Adrenal gland (tissue), 12 donors: ENCODE data around the gene HOXC6. TPM values are rescaled to one million over a fixed set of nuclear protein-coding genes. Genes with fewer than 3 reads are reported as not detected.
A peak's percentile ranks its signal among the peaks of the same experiment; 100 is the strongest.

Source experiments
- DNase-seq, 7 donors: peaks; one replicate each; pipeline ENCODE4 v3.0.0-alpha.2; 2019 to 2020
- H3K27ac ChIP-seq, 5 donors: fragments of 200-600 bp; sonication (generic) in 4 of 5; 1 replicate in 3 of 5; 2 replicates in 2 of 5; pipeline versions ENCODE4 v1.5.1 to v1.8.0; 2016 to 2020; ENCODE audit warnings: mild to moderate bottlenecking in 1 of 5
- H3K27me3 ChIP-seq: fragments of 200-600 bp; 2 replicates; pipeline ENCODE4 v1.8.0; 2021
- H3K36me3 ChIP-seq, 2 donors: fragments of 200-600 bp; replicated peaks in 1 of 2; 1 replicate in 1 of 2; 2 replicates in 1 of 2; pipeline versions ENCODE4 v1.5.1 to v1.8.0; 2018 to 2022
- H3K4me1 ChIP-seq, 2 donors: fragments of 200-600 bp; replicated peaks in 1 of 2; 1 replicate in 1 of 2; 2 replicates in 1 of 2; pipeline versions ENCODE4 v1.5.1 to v1.8.0; 2018 to 2021
- H3K4me3 ChIP-seq, 4 donors: fragments of 200-600 bp; sonication (generic) in 3 of 4; one replicate each; pipeline ENCODE4 v1.5.1; 2016 to 2018
- H3K9me3 ChIP-seq, 3 donors: fragments of 200-600 bp; sonication (generic) in 1 of 3; replicated peaks in 1 of 3; 1 replicate in 2 of 3; 2 replicates in 1 of 3; pipeline versions ENCODE4 v1.5.1 to v1.8.0; 2016 to 2021
- POLR2A ChIP-seq, 2 donors: fragments of 450-650 bp; IDR thresholded peaks; one replicate each; pipeline ENCODE4 v1.6.1; 2017; ENCODE audit warnings: antibody characterized with exemption in 2 of 2, mild to moderate bottlenecking in 2 of 2, moderate library complexity in 1 of 2
- WGBS, 4 donors: extraction: QIAGEN DNeasy Blood & Tissue Kit in 2 of 4; methylation state at CpG; one replicate each; pipeline versions ENCODE4 v1.1.5 to v1.1.7; 2013 to 2017; 5-methylcytosine and 5-hydroxymethylcytosine counted together
- intact Hi-C, 2 donors: fragments of 100-400 bp; cut with DNase I; formaldehyde crosslinking; loops; one replicate each; pipeline versions ENCODE4 v1.14.1 to v1.15.0; 2022 to 2023
- polyA plus RNA-seq, 3 donors: library from polyadenylated mRNA; stranded (reverse); fragments of 200-250 nt in 2 of 3; fragments of 350-450 nt in 1 of 3; fragmentation: Illumina TruSeq in 1 of 3; extraction: RNeasy Lipid Tissue Mini Kit (QIAGEN cat#74804) in 1 of 3; gene quantifications; one replicate each; pipeline ENCODE4 v1.2.3, GENCODE V29; 2013 to 2014
- total RNA-seq, 9 donors: library from RNA; depleted of rRNA in 4 of 9; stranded (reverse); fragments of >200 nt in 4 of 9; fragments of 120-200 nt in 1 of 9; fragmentation: NEBNext Ultra II Directional in 1 of 9; extraction: Animal tissue kit (Norgen Biotek cat#: 25700) in 1 of 9; gene quantifications; one replicate each; pipeline versions ENCODE4 v1.1.0 to v1.2.4, GENCODE V29; 2013 to 2023
- TF ChIP-seq, protein P1 (sequence below), 6 experiments: fragments of 450-650 bp in 4 of 6; fragments of 200-600 bp in 2 of 6; sonication (generic) in 1 of 6; IDR thresholded peaks; 1 replicate in 5 of 6; 2 replicates in 1 of 6; pipeline versions ENCODE4 v1.5.1 to v1.8.0; 2016 to 2021; ENCODE audit warnings: antibody characterized with exemption in 6 of 6, mild to moderate bottlenecking in 2 of 6, moderate library complexity in 1 of 6
- donor health status: healthy with polysubstance abuse.
- donor health status: Bipolar disorder and iron deficiency.
- donor health status: DM: yes; HTN: yes; CAD: no.
- donor health status: DM: no; HTN: no; CAD: no.
- donor health status: DM: no; HTN: no; CAD: no.
- donor health status: DM: yes; HTN: yes; CAD: no.

The HOXC6 gene
- total and polyA plus RNA-seq, 12 donors: 1.5 to 23.1 (median 13.2) TPM

DNA sequence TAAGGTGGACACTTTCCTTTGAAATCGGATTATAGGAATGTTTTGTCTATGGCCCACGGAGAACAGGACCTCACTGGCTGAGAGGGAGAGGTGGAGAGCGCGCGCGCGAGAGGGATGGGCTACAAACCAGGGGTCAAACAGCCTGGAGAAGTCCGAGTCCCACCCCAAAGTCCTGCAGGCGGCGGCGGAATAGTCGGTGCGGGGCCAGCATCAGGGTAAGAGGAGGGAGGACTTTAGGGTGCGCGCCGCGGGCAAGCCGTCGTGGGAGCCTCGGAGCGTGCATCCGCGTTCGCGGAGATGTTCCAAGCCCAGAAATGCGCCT, 22.7 kb upstream of the HOXC6 start:
- 10 to 12% (median 11%) methylated on average over 12 to 26 of the region's 26 CpGs for WGBS, 4 donors
- peak overlapping the region in 1 of 4 donors; percentile 13 for H3K4me3 ChIP-seq
- H3K27ac ChIP-seq: peak overlapping the region in 3 of 5 donors; percentile 59 to 75 (median 71)
- H3K9me3 ChIP-seq: no peaks in the 10 kb centered on the region
- peaks cover 3% of the 10 kb centered on the region for H3K27me3 ChIP-seq
- DNase-seq: no peak
- TF ChIP-seq, protein P1, sequence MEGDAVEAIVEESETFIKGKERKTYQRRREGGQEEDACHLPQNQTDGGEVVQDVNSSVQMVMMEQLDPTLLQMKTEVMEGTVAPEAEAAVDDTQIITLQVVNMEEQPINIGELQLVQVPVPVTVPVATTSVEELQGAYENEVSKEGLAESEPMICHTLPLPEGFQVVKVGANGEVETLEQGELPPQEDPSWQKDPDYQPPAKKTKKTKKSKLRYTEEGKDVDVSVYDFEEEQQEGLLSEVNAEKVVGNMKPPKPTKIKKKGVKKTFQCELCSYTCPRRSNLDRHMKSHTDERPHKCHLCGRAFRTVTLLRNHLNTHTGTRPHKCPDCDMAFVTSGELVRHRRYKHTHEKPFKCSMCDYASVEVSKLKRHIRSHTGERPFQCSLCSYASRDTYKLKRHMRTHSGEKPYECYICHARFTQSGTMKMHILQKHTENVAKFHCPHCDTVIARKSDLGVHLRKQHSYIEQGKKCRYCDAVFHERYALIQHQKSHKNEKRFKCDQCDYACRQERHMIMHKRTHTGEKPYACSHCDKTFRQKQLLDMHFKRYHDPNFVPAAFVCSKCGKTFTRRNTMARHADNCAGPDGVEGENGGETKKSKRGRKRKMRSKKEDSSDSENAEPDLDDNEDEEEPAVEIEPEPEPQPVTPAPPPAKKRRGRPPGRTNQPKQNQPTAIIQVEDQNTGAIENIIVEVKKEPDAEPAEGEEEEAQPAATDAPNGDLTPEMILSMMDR (IDR thresholded peaks at IDR 0.05): no peak
- TF ChIP-seq POLR2A (IDR thresholded peaks at IDR 0.05): no peak
- H3K4me1 ChIP-seq: peaks cover 8 to 11% of the 10 kb centered on the region in 2 donors
- H3K36me3 ChIP-seq: no peaks in the 10 kb centered on the region
- intact Hi-C loops: loop anchor here in 1 of 2 donors (5.0 kb wide), 1 partner anchor 192 kb away; no protein-coding TSS in a partner anchor

- Histone ChIP-seq H3K4me3 (peak overlapping the region in 1 of 4 donors; percentile 20), H3K4me1 (peaks cover 3 to 8% of the 10 kb centered on the region in 2 donors), H3K36me3 (no peaks in the 10 kb centered on the region), H3K27ac (peak overlapping the region in 3 of 5 donors; percentile 59 to 87 (median 75)), H3K9me3 (no peaks in the 10 kb centered on the region), H3K27me3 (peaks cover 3% of the 10 kb centered on the region)
- no peak for TF ChIP-seq POLR2A (IDR thresholded peaks at IDR 0.05)
- TF ChIP-seq, protein P1 (IDR thresholded peaks at IDR 0.05): peak; percentile 86 to 97 (median 96)
- intact Hi-C loops: loop anchor here (2.0 to 5.0 kb wide), 2 partner anchors 191 to 195 kb away; no protein-coding TSS in a partner anchor
- DNase-seq: peak; percentile 72 to 96 (median 88)
- WGBS, 4 donors: 15 to 29% (median 18%) methylated on average over 27 to 39 of the region's 39 CpGs
Measured at GRCh38 chr12:54005853-54006558, 22.2 kb upstream of the HOXC6 start.

- 50 to 70% (median 55%) methylated on average over 20 to 22 of the region's 22 CpGs for WGBS, 4 donors
- H3K4me3 ChIP-seq: peak overlapping the region in 1 of 4 donors; percentile 20
- intact Hi-C loops: loop anchor here (2.0 to 5.0 kb wide), 2 partner anchors 191 to 194 kb away; no protein-coding TSS in a partner anchor
- H3K27ac ChIP-seq: peak overlapping the region in 3 of 5 donors; percentile 59 to 87 (median 75)
- H3K9me3 ChIP-seq: no peaks in the 10 kb centered on the region
- TF ChIP-seq, protein P1 (IDR thresholded peaks at IDR 0.05): no peak
- no peak for TF ChIP-seq POLR2A (IDR thresholded peaks at IDR 0.05)
- peaks cover 3% of the 10 kb centered on the region for H3K27me3 ChIP-seq
- DNase-seq: peak in 1 of 7 donors; percentile 33
- H3K4me1 ChIP-seq: peaks cover 3 to 8% of the 10 kb centered on the region in 2 donors
- H3K36me3 ChIP-seq: no peaks in the 10 kb centered on the region
Measured at GRCh38 chr12:54006559-54007220, 21.6 kb upstream of the HOXC6 start.

- peaks cover 3 to 8% of the 10 kb centered on the region in 2 donors for H3K4me1 ChIP-seq
- intact Hi-C loops: loop anchor here (2.0 to 5.0 kb wide), 2 partner anchors 190 to 193 kb away; no protein-coding TSS in a partner anchor
- H3K27ac ChIP-seq: peak overlapping the region in 1 of 5 donors; percentile 87
- H3K27me3 ChIP-seq: peaks cover 3% of the 10 kb centered on the region
- WGBS, 4 donors: 63 to 77% (median 68%) methylated on average over 2 of the region's 2 CpGs
- no peaks in the 10 kb centered on the region for H3K36me3 ChIP-seq
- TF ChIP-seq POLR2A (IDR thresholded peaks at IDR 0.05): no peak
- no peak for DNase-seq
- no peak overlapping the region for H3K4me3 ChIP-seq
- H3K9me3 ChIP-seq: no peaks in the 10 kb centered on the region
Measured at GRCh38 chr12:54007538-54008259, 20.5 kb upstream of the HOXC6 start.
